MM.1S (cell line): Measurements from ENCODE around the gene PSTPIP1.
A peak's percentile ranks its signal among the peaks of the same experiment; 100 is the strongest.

Experiments
- DNase-seq: peaks from one replicate; pipeline ENCODE4 v3.0.0-alpha.2; 2015
- H2AFZ ChIP-seq: fragments of 300-600 bp; sonication (generic); 2 replicates; pipeline ENCODE4 v1.6.0; 2016; ENCODE audit warnings: antibody characterized with exemption, low read length
- H3F3A ChIP-seq: fragments of 300-600 bp; sonication (generic); 2 replicates; pipeline ENCODE4 v1.6.1; 2016; ENCODE audit warnings: mild to moderate bottlenecking, antibody characterized with exemption, low read length, moderate library complexity, mixed read lengths; ENCODE audit not compliant: insufficient read depth
- H3K27ac ChIP-seq: fragments of 300-600 bp; sonication (generic); 2 replicates; pipeline ENCODE4 v1.5.1; 2016; ENCODE audit warnings: mild to moderate bottlenecking, low read length
- H3K27me3 ChIP-seq: fragments of 300-600 bp; sonication (generic); replicated peaks from 2 replicates; pipeline ENCODE4 v1.6.0; 2016; ENCODE audit warnings: low read length; ENCODE audit not compliant: insufficient read depth
- H3K36me3 ChIP-seq: fragments of 300-600 bp; sonication (generic); replicated peaks from 2 replicates; pipeline ENCODE4 v1.6.1; 2016; ENCODE audit warnings: mild to moderate bottlenecking, low read length, mixed read lengths; ENCODE audit not compliant: insufficient read depth
- H3K4me1 ChIP-seq: fragments of 300-600 bp; sonication (generic); 2 replicates; pipeline ENCODE4 v1.6.1; 2016; ENCODE audit warnings: low read length, mixed read lengths
- H3K4me2 ChIP-seq: fragments of 300-600 bp; sonication (generic); 2 replicates; pipeline ENCODE4 v1.6.0; 2016; ENCODE audit warnings: low read depth, low read length
- H3K4me3 ChIP-seq: fragments of 300-600 bp; sonication (generic); 2 replicates; pipeline ENCODE4 v1.5.1; 2016; ENCODE audit warnings: low read length, mixed read lengths
- H3K79me2 ChIP-seq: fragments of 300-600 bp; sonication (generic); 2 replicates; pipeline ENCODE4 v1.6.1; 2016; ENCODE audit warnings: mixed run types, low read length, mixed read lengths
- H3K9ac ChIP-seq: fragments of 300-600 bp; sonication (generic); 2 replicates; pipeline ENCODE4 v1.6.1; 2016; ENCODE audit warnings: low read length, mixed read lengths
- H3K9me2 ChIP-seq: fragments of 300-600 bp; sonication (generic); replicated peaks from 2 replicates; pipeline ENCODE4 v1.6.1; 2016; ENCODE audit warnings: mild to moderate bottlenecking, low read length, mixed read lengths; ENCODE audit not compliant: insufficient read depth
- H3K9me3 ChIP-seq: fragments of 300-600 bp; sonication (generic); replicated peaks from 2 replicates; pipeline ENCODE4 v1.6.1; 2016; ENCODE audit warnings: mild to moderate bottlenecking, low read length, mixed read lengths; ENCODE audit not compliant: insufficient read depth
- H4K20me1 ChIP-seq: fragments of 300-600 bp; sonication (generic); 2 replicates; pipeline ENCODE4 v1.6.1; 2016; ENCODE audit warnings: mild to moderate bottlenecking, low read length, moderate library complexity, mixed read lengths; ENCODE audit not compliant: insufficient read depth
- EZH2 ChIP-seq: fragments of 300-600 bp; sonication (generic); optimal IDR thresholded peaks from 2 replicates; pipeline ENCODE3; 2017; ENCODE audit warnings: low read depth, mild to moderate bottlenecking, antibody characterized with exemption, low read length, mixed read lengths
- EZH2phosphoT487 ChIP-seq: fragments of 300-600 bp; sonication (generic); IDR thresholded peaks from 2 replicates; pipeline ENCODE4 v1.6.1; 2018; ENCODE audit warnings: antibody characterized with exemption, low read length
- TF ChIP-seq, protein P1 (sequence below): fragments of 300-600 bp; sonication (generic); IDR thresholded peaks from 2 replicates; pipeline ENCODE4 v1.5.1; 2016; ENCODE audit warnings: antibody characterized with exemption, low read length, mixed read lengths

The PSTPIP1 gene

DNA sequence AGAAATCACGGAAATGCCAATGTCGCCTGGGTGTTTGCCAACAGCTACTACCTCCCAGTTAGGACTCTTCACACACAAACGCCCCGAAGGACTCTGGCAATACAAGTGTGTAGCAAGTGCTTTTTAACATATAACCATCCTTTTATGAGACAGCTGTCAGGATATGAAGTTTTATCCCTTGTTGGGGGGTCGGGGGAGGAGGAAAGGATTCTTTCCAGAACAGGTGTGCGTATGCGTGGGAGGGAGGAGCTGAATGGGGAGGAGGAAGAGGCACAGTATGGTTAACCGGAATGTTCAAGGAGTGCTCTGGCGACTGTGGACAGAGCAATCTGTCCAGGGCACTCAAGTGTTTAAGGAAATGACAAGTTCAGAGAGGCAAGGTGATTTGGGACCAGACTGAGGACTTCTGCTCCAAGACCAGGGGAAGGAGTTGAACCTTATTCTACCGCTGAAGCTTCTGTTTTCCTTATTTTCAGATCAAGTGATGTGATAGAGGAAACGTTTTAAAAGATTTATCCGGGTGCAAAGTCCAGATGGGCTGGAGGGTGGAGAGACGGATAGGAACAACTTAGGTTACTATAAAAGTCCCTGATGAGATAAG lies 74.7 kb downstream of the PSTPIP1 start:
- Histone ChIP-seq H3K4me3 (peak overlapping the region; percentile 73), H3K27me3 (no peaks in the 10 kb centered on the region), H3K9me2 (no peaks in the 10 kb centered on the region), H4K20me1 (no peaks in the 10 kb centered on the region), H2AFZ (no peak overlapping the region), H3K36me3 (no peaks in the 10 kb centered on the region), H3K79me2 (peaks cover 56% of the 10 kb centered on the region), H3K9ac (peak overlapping the region; percentile 69; the same call in 1 of the 2 replicates), H3F3A (no peaks in the 10 kb centered on the region), H3K27ac (no peak overlapping the region), H3K4me2 (peak overlapping the region; percentile 96), H3K4me1 (peaks cover 14% of the 10 kb centered on the region), H3K9me3 (no peaks in the 10 kb centered on the region)
- no peak for TF ChIP-seq EZH2phosphoT487
- TF ChIP-seq, protein P1, sequence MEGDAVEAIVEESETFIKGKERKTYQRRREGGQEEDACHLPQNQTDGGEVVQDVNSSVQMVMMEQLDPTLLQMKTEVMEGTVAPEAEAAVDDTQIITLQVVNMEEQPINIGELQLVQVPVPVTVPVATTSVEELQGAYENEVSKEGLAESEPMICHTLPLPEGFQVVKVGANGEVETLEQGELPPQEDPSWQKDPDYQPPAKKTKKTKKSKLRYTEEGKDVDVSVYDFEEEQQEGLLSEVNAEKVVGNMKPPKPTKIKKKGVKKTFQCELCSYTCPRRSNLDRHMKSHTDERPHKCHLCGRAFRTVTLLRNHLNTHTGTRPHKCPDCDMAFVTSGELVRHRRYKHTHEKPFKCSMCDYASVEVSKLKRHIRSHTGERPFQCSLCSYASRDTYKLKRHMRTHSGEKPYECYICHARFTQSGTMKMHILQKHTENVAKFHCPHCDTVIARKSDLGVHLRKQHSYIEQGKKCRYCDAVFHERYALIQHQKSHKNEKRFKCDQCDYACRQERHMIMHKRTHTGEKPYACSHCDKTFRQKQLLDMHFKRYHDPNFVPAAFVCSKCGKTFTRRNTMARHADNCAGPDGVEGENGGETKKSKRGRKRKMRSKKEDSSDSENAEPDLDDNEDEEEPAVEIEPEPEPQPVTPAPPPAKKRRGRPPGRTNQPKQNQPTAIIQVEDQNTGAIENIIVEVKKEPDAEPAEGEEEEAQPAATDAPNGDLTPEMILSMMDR = no peak
- no peak for TF ChIP-seq EZH2
- DNase-seq = no peak

DNA sequence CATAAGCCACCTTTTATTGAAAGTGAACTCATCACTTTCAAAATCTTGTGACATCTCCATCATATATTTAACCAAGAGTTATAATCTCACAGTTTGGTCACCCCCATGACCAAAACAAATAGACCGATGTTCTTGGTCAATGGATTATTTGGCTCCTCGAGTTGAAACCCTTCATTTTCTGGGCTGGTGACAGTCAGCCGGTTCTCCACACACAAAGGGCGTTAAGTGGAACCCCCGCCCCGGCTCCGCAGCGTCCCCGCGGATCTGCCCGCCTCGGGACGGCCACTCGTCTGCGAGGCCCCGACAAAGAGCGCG lies 75.2 kb downstream of the PSTPIP1 start:
- TF ChIP-seq EZH2phosphoT487 (no peak), EZH2 (no peak)
- TF ChIP-seq, protein P1 = no peak
- H3K9ac ChIP-seq = peak overlapping the region; percentile 69
- H3K9me3 ChIP-seq = no peaks in the 10 kb centered on the region
- peak overlapping the region; percentile 96 for H3K4me2 ChIP-seq
- peaks cover 51% of the 10 kb centered on the region for H3K79me2 ChIP-seq
- H3K4me3 ChIP-seq = peak overlapping the region; percentile 73
- no peaks in the 10 kb centered on the region for H4K20me1 ChIP-seq
- no peaks in the 10 kb centered on the region for H3K36me3 ChIP-seq
- H3K27ac ChIP-seq = peak overlapping the region; percentile 34; the same call in 1 of the 2 replicates
- H3K27me3 ChIP-seq = no peaks in the 10 kb centered on the region
- no peaks in the 10 kb centered on the region for H3F3A ChIP-seq
- H3K4me1 ChIP-seq = peaks cover 14% of the 10 kb centered on the region
- H3K9me2 ChIP-seq = no peaks in the 10 kb centered on the region
- peak overlapping the region; percentile 39 for H2AFZ ChIP-seq
- DNase-seq = no peak

DNA sequence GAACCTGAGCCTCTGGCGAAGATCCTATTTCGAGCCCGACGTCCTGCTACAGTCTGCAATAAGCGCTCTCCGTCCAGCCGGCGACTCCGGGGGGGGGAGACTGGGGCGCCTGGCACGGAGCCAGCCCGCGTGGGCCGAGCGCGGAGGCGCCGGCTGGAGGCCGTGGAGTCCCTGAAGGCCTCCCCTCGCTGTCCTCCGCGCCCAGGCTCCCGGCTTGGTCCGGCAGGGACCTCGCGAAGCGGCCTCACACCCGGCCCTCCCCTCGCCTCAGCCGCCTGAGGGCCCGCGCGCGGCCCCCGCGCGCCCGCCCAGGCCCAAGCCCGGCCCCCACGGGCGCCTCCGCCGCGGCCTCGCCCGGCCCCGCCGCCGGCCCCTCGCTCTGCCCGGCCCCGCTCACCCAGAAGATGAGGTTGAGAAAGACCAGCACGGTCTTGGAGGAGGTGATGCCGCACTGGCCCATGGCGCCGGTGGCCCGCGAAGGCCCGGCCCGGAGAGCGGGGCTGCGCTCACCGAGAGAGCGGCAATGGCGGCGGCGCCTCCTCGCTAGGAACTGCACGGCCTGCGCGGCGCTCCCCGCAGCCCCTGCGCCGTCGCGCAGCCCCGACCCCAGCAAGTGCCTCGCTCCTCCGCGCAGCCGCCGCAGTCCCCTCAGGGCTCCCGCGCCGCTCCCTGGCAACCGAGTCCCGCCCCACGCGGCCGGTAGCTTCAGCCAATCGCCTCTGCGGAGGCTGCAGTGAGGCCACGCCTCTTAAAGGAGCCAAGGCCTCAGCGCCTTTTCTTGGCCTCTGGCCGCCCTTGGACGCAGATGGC lies 75.8 kb downstream of the PSTPIP1 start, which contains the start of gene TSPAN3:
TSPAN3 (minus strand) TSS at position 615 of the 810 bp plus-strand sequence; CDS start at position 460, 155 bp downstream.
- H3K9me2 ChIP-seq = no peaks in the 10 kb centered on the region
- no peaks in the 10 kb centered on the region for H4K20me1 ChIP-seq
- H3F3A ChIP-seq = no peaks in the 10 kb centered on the region
- peaks cover 46% of the 10 kb centered on the region for H3K79me2 ChIP-seq
- no peaks in the 10 kb centered on the region for H3K9me3 ChIP-seq
- H3K4me3 ChIP-seq = peak within 1 kb of the TSS; percentile 73
- H3K27ac ChIP-seq = peak within 1 kb of the TSS; percentile 55; the same call in 1 of the 2 replicates
- peak within 1 kb of the TSS; percentile 78 for H3K9ac ChIP-seq
- peak within 1 kb of the TSS; percentile 88 for H2AFZ ChIP-seq
- no peaks in the 10 kb centered on the region; the same call in 1 of the 2 replicates for H3K27me3 ChIP-seq
- DNase-seq = peak; percentile 97
- TF ChIP-seq EZH2 (no peak), EZH2phosphoT487 (no peak)
- TF ChIP-seq, protein P1 = no peak
- H3K36me3 ChIP-seq = no peaks in the 10 kb centered on the region
- H3K4me2 ChIP-seq = peak within 1 kb of the TSS; percentile 96
- peaks cover 14% of the 10 kb centered on the region for H3K4me1 ChIP-seq
